GM18511 (cell line): ENCODE measurements around the gene B3GNT9.

Experiments used
- ATAC-seq: cut with Tn5 transposase; IDR thresholded peaks from one replicate; pipeline ENCODE4 v1.9.1; 2021; ENCODE audit warnings: mild to moderate bottlenecking, moderate library complexity; ENCODE audit not compliant: unreplicated experiment

B3GNT9 gene

DNA sequence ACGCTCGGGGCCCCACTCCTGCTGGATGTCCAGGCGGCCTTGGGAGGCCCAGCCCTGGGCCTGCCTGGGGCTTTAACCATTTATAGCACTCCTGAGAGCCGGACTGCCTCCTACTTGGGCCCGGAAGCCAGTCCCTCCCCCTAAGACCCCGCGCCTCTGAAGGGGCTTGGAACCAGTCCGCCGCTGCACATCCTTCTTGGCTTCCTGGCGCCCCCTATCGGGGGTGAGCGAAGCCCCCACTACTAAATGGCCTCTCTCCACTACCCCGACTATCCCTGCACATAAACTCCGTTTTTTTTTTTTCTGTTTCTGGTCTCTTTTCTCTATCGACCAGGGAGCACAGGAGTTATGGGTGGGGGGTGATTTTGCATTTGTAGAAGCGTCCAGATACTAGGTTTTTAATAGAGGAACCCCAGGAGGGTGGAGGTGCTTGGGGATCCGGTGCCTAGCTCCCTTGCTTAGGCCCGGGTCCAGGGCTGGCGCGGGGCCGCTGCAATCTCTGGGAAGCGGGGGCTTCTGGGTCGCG lies 18.9 kb upstream of the B3GNT9 start:
- no peak for ATAC-seq

DNA sequence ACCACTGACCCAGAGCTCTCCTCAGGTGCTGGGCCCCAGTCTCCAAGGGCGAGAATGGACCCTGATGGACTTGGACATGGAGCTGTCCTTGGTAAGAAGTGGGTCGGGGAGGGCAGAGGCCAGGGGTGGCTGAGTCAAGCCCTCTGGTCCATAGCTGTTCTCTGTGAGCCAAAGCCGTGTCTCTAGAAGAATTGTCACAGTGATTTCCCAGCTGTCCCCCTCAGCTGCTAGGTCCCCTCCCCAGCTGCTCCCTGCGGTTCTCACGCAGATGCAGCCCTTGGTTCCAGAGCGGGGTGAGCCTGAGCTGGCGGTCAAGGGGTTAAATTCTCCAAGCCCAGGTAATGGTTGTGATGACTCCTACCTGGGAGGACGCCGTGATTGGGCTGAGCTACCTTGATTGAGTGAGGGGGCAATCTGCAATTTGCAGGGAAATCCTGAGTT lies 18.2 kb upstream of the B3GNT9 start:
- ATAC-seq: no peak

DNA sequence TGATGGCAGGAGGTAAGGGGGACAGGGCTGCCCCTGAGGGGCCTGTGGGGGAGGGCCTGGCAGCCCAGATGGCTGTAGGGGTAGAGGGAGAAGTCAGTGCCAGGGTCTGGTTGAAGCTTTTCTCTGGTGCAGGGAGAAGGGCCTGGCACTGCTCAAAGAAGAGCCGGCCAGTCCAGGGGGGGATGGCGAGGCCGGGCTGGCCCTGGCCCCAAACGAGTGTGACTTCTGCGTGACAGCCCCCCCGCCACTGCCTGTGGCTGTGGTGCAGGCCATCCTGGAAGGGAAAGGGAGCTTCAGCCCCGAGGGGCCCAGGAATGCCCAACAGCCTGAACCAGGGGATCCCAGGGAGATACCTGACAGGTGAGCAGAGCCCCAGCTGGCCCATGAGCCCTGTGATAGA lies 16.8 kb upstream of the B3GNT9 start:
- ATAC-seq: no peak

DNA sequence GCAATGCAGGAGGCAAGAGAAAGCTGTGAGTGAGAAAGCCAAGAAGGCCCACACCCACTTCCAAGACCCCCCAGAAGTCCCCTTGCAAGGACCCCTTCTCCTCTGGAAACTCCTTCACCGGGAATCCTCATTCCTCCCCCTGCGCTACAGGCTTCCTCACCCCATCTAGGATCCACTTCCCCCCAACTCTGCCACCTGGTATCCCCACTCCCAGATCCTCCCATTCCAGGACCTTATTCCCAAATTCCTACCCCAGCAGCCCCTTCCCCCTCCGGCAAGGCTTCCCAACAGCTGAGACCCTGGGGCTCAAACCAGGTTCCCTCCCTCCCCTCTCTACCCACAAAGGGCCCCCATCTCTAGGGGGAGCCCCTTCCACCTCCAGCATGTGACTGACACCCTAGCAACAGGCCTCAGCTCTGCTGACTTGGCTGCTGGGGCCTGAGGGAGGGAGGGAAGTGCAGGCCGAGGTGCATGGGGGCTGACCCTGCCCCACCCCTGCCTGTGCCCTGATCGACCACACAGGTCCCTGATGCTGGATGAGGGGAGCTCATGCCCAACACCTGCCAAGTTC lies 15.9 kb upstream of the B3GNT9 start:
- ATAC-seq: no peak

DNA sequence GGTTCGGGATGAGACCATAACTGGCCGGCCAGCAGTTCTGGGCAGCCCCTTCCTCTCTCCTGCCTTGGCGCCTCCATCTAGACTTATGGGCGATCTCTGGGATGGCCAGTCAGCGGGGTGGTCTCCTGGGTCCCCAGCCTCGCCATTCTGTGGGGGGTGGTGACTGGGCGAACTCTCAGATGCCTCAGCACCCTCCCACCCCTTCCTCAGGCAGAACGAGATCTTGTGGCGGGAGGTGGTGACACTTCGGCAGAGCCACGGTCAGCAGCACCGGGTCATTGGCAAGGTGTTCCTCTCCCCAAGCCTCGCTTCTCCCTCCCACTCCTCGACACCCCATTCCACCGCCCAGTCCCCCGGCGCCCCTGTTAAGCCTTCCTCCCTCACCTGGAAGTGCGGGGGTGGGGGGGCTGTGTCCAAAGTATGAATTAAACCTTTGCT lies 15.3 kb upstream of the B3GNT9 start:
- ATAC-seq: no peak

DNA sequence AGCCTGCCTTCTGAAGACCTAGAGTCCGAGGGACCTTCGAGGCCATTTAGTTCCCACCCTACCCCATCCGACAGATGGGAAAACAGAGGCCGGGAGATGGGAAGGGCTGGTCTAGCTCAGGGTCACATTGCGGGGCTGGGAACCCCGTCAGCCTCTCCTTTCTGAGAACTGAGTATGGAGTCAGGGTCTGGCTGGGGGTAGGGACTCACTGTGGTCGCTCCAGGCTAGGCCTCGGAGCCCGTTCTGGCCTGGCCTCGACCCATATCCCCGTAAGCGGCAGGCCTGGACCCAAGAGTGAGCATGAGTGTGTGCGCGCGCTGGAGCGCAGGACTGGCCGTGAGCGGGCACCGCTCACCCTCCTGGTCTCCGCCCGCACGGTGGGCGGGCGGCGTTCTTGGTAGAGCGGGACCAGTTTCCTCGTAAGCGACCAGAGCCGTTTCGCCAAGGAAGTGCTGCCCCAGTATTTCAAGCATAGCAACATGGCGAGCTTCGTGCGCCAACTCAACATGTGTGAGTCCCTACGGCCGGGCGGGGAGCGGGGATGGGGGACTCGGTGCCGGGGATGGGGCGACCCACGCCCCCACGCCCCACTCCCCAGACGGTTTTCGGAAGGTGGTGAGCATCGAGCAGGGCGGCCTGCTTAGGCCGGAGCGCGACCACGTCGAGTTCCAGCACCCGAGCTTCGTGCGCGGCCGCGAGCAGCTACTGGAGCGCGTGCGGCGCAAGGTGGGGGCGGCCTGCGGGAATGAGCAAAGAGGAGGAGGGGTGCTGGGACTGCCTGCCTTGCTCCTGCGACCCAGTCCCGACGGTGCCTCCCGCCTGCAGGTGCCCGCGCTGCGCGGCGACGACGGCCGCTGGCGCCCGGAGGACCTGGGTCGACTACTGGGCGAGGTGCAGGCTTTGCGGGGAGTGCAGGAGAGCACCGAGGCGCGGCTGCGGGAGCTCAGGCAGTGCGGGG lies 14.6 kb upstream of the B3GNT9 start:
- ATAC-seq: no peak

DNA sequence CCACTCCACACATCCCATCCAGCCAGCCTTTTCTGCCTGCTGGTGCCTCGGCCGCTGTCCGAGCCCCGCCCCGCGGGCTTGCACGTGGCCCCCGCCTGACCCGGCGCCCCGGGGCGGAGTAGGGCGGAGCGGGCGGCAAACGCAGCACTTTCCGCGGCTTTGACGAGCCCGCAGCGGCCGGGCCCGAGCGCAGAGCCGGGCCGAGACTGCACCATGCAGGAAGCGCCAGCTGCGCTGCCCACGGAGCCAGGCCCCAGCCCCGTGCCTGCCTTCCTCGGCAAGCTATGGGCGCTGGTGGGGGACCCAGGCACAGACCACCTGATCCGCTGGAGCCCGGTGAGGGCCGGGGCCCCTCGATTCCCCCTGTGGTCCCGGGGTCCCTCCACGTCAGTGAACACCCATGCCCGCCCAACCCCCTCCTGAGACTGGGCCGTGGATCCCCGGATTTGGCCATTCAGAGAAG lies 13.8 kb upstream of the B3GNT9 start, which contains the start of gene HSF4:
Gene HSF4 (plus strand): TSS at position 147 of the 463 bp plus-strand sequence. CDS start 67 bp downstream, at position 214.
- ATAC-seq: no peak

DNA sequence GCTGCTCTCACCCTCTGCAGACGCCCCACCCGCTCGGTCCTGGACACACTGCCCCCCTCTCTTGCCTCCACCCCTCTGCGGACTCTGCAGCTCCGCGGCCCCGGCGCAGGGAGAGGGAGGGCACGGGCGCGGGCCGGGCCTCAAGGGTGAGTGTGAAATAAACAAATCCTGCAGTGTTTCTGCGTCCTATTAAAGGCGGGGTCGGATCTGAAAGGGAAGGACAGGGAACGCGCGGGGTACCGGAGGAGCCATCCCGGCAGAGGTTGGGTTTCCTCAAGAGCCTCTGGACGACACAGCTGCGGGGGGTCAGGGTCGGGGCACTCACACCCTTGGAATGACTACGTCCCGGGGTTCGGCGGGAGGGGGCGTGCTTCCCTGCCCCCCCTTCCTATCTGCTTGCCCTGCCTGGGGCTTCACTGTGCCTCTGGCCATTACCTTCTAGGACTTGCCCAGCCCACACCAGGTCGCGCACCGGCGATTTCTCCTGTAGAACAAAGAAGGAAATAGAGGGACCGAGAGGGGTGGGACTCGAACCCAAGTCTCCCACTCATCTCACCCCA lies 13.3 kb upstream of the B3GNT9 start:
- no peak for ATAC-seq

DNA sequence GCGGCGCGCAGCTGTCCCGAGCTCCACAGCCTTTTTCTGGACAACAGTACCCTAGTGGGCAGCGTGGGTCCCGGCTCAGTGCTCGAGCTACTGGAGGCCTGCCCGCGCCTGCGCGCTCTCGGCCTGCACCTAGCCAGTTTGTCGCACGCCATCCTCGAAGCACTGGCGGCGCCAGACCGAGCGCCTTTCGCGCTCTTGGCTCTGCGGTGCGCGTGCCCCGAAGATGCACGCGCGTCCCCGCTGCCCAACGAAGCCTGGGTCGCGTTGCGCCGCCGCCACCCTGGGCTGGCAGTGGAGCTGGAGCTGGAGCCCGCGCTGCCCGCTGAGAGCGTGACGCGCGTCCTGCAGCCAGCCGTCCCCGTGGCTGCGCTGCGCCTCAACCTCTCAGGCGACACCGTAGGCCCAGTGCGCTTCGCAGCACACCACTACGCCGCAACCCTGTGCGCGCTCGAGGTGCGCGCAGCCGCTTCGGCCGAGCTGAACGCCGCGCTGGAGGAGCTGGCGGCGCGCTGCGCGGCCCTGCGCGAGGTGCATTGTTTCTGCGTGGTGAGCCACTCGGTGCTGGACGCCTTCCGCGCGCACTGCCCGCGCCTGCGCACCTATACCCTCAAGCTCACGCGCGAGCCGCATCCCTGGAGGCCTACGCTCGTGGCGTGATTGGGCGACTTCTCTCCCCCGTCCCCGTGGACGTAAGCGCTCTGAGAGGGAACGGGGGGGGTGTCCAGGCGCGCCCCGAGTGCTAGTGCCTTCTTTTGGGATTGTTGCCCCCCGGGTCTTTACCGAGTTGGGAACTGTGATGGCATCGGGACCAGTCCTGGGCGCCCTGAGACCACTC lies 12.6 kb upstream of the B3GNT9 start:
- no peak for ATAC-seq

DNA sequence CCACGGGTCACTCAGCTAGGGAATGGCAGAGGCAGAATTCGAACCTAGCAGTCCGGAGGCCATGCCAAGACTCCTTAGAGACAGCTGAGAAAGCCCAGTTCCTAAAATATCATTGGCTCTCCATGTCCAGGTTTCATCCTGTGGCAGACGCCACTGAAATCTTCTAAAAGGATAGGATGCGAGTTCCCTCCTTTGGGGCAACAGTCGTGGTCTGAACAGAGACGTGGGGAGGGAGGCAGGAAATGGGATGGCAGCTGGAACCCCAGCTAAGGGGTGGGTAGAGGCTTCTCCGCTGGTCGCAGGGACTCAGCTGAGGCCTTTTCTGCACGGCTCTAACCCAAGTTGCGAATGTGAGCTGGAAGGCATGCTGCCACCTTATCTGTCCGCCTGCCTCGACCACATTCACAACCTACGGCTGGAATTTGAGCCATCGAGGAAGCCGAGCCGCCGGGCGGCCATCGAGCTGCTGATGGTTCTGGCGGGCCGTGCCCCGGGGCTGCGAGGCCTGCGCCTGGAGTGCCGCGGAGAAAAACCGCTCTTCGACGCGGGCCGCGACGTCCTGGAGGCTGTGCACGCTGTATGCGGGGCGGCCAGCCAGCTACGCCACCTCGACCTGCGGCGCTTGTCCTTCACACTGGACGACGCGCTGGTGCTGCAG lies 11.8 kb upstream of the B3GNT9 start:
- ATAC-seq: no peak

DNA sequence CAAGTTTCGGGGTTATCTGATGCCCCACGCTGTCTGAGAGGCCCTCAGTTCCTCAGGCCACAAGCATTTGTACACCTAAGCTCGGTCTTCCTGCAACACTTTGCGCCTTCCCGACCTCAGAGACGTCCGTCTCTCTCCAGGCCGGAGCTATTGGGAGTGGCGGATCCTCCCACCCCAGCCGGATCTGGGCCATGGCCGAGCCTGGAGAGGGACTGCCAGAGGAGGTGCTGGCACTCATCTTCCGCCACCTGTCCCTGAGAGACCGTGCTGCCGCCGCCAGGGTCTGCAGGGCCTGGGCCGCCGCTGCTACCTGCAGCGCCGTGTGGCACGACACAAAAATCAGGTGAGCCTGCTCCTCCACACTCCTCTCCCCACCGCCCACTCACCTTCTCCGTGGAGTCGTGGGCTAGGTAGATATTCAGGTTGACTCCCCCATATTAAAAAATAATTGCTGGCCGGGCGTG lies 10.8 kb upstream of the B3GNT9 start:
- ATAC-seq: no peak

DNA sequence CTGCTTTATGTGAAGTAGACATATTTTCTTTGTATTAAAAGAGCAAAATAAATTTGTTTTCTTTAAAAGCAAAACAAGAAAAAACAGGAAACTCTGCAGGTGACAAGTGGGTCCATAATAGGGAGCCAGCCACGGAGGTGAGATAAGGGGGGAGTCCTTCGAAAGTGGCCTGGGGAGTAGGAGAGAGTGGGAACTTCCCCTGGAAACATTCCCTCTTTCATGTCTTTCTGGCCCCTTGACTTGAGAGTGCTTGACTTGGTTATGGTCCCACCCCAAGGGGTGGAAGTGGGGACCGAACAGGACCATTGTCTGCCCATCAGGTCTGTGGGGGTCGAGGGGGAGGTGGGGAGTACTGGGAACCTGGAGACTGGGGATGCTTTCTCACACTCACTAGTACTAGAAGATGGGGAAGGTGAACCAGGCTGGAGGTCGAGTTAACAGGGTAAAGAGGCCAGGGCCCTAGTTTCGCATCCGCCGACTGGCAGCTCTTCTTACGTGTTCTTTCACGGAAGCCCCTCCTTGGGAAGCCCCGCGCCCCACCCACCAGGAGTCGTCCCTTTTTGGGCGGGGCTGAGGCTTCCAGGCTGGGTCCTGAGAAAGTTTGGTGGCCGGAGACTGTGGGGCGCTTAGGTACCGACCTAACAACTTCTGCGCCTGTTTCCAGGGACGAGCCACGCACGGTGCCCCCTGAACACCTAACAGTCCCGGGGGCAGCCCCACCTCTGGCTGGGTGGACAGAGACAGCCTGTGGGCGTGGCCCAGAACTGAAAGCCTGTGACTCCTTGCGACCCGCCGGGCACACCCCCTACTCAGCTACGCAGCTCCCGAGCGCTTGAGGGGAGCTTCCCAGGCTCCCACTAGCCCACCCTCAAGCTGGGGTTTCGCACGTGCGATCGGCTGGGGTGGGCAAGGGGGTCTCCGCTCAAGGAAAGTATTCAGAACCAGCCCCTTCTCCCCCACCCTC lies 8.1 kb upstream of the B3GNT9 start:
- ATAC-seq: peak; percentile 46

DNA sequence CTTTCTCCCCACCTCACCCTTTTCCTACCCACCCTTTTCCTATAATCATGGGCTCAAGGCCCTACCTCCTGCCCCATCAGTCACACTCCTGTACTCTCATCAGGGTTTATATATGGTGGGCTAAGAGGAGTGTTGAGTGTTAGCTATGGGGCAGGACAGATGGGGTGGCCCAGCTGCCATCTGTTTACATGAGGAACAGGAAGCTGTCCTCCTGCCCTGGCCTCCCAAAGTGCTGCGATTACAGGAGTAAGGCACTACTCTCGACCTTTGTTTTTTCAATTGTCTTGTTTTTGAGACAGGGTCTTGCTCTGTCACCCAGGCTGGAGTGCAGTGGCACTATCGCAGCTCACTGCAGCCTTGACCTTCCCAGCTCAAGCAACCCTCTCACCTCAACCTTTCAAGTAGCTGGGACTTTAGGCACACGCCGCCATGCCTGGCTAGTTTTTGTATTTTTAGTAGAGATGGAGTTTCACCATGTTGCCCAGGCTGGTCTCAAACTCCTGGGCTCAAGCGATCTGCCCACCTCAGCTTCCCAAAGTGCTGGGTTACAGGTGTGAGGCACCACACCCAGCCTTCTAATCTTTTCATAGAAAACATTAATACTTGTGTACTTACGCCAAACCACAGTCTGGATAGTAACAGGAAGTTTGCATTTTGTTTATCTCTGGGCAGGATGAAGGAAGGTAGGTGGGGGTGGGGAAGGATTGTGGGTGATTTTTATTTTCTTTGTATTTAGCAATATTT lies 7.3 kb upstream of the B3GNT9 start:
- ATAC-seq: no peak

DNA sequence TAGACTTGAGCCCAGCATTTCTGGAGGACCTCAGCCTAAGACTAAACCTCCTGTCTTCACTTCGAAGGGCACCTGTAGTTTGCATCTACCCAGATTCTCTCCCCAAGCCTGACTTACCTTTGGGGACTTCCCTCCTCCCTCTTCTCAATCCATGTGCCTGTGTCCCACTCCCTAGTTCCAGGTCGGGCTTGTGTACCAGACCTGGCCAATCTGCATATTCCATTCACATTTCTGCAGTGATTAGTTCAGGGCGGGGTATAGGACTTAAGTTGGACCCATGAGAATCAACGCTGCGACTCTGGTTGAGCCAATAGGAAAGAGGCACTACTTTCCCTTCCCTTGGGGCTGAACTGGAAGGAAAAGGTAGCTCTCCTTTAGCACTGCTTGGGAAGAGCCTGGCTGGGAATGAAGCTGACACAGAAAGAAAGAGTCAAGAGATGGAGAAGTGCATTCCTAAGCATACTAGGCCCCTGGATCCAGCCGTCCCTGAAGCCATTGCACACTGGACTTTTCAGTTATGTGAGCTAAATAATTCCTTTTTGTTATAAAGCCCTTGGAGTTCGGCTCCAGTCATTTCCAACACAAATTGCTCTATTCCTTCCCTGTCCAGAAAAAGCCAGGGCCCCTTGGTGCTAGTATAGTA lies 6.4 kb upstream of the B3GNT9 start:
- no peak for ATAC-seq

DNA sequence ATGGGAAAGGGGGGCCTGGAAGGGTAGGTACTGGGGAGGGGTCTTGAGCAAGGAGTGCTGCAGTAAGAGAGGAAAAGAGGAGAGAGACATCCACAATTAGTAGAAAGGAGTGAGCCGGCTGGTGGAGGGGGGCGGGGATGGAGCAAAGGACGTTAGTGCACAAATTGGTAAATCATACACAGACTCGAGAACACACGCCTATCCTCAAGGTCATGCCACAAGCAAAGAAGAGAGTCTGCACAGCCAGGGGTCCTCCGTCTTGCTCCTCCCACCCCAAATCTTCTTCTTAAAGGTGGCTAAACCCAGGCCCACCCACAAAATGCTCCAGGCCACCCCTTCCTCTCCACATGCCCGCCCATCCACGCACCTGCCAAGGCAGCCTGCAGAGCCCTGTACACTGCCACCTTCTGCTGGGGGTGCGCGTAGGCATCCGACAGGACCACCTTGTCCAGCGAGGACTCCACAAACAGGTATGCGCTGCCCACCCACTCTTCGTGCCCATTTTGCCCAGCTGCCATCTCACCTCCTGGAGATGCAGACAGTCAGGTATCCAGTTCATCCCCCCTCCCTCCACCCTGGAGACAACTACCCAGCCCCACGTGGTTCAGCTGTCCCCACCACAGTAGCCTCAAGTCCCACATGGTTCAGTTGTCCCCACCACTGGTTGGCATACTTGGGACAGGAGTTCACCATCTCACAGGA lies 5.5 kb upstream of the B3GNT9 start:
- ATAC-seq: no peak

DNA sequence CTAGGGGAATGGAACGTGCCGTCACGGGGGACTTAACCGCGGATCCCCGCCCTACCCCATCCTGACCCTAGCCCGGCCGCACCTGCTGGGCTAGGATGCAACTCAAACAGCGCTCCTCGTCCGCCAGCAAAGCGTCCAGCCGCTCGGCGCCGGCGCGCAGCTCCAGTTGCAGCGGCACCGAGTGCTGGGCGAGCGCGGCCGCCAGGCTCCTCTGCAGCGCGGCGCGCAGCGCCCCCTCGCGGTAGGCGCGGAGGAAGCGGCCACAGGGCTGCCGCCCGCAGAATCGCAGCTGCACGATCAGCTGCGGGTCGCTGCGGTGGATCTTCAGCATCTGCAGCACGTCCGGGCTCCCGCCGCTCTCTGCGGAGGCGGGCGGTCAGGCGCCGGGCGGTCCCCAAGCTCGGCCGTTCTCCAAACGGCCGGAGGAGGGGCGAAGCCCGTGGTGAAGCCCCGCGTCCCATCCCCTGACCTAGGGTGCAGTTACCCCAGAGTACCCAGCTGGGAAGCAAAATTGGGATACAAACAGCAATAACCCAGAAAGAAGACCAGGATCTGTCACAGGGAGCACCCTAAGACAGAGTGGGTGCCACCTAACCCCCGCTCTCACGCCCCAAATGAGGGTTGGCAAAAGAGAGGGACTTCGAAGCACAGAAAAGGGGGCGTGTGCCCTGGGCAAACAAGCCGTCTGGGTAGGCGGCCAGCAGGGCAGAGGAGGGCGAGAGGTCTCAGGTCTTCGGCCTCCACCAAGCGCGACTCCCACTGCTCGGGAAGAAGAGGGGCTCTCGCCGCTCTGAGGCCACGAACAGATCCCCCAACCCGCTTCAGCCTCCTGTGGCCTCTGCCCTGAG lies 4.7 kb upstream of the B3GNT9 start:
- ATAC-seq: no peak
